LNCaP clone FGC (cell line): ENCODE measurements around the gene LYSET.
"Not testable (repeated sequence)": the region's sequence is repeated elsewhere in the genome, so short reads cannot be mapped to it uniquely, and the experiment has no call there.

Experiments used
- DNase-seq: peaks from one replicate; pipeline ENCODE4 v3.0.0-alpha.2; 2011; ENCODE audit warnings: low read depth
- H3K4me3 ChIP-seq: 2 replicates; pipeline ENCODE4 v1.5.1; 2011; ENCODE audit warnings: mild to moderate bottlenecking, low read depth, low read length, control low read depth
- TF ChIP-seq, protein P1 (sequence below): IDR thresholded peaks from 2 replicates; pipeline ENCODE4 v1.5.1; 2012; ENCODE audit warnings: mild to moderate bottlenecking; ENCODE audit not compliant: control insufficient read depth, insufficient read depth; ENCODE audit errors: extremely low read depth

LYSET gene

DNA sequence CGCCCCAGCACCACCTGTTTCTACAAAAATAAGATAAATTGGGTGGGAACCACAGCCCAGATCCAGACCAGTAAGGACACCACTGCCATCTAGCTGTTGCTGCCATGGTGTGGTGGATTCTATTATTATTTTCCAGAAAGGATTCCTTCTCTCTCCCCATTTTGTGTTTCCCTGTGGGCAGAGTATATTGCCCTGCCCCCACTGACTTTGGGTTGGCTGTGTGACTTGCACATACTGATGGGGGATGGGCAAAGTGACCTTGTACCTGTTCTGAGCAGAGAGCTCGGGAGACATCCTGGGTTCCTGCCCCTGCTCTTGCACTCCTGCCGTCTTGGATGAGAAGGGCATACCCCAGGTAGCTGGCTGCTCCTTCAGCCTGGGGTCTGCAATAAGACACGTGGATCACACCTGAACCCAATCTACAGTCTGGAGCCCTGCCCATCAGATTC lies 24.7 kb upstream of the LYSET start:
- no peak overlapping the region for H3K4me3 ChIP-seq
- DNase-seq = no peak
- TF ChIP-seq, protein P1, sequence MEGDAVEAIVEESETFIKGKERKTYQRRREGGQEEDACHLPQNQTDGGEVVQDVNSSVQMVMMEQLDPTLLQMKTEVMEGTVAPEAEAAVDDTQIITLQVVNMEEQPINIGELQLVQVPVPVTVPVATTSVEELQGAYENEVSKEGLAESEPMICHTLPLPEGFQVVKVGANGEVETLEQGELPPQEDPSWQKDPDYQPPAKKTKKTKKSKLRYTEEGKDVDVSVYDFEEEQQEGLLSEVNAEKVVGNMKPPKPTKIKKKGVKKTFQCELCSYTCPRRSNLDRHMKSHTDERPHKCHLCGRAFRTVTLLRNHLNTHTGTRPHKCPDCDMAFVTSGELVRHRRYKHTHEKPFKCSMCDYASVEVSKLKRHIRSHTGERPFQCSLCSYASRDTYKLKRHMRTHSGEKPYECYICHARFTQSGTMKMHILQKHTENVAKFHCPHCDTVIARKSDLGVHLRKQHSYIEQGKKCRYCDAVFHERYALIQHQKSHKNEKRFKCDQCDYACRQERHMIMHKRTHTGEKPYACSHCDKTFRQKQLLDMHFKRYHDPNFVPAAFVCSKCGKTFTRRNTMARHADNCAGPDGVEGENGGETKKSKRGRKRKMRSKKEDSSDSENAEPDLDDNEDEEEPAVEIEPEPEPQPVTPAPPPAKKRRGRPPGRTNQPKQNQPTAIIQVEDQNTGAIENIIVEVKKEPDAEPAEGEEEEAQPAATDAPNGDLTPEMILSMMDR = peak; percentile 62

DNA sequence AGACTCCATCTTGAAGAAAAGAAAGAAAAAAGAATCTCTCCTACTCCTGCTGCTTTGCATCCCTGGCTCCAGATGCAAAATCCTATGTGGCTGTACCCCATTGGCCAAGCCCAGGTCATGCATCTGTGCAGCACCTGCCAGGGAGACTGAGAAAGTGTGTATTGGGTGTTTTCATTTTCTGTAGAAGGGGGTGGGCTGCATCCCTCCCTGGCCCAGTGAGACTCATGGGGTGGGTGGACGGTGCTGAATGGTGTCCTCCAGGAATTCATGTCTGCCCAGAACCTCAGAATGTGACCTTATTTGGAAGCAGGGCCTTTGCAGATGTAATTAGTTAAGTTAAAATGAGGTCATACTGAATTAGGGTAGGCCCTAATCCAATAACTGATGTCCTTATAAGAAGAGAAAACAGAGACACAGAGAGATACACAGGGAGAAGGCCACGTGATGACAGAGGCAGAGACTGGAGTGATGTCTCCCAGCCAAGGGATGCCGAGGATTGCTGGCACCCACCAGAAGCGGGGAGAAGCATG lies 23.6 kb upstream of the LYSET start:
- TF ChIP-seq, protein P1 = no peak
- no peak for DNase-seq
- H3K4me3 ChIP-seq = no peak overlapping the region

DNA sequence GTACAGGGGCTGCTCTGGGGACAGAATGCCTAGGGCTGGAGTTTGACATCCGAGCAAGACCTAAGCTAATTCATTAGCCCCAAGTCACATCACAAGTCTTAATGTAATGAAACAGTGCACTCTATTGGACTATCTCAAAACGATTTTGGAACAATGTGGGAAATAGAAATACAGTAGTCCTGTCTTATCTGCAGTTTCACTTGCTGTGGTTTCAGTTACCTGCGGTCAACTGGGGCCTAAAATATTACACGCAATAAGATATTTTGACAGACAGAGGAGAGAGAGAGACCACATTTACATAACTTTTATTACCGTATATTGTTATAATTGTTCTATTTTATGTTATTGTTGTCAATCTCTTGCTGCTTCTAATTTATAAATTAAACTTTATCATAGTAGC lies 21.6 kb upstream of the LYSET start:
- no peak for DNase-seq
- TF ChIP-seq, protein P1 = no peak
- no peak overlapping the region for H3K4me3 ChIP-seq

DNA sequence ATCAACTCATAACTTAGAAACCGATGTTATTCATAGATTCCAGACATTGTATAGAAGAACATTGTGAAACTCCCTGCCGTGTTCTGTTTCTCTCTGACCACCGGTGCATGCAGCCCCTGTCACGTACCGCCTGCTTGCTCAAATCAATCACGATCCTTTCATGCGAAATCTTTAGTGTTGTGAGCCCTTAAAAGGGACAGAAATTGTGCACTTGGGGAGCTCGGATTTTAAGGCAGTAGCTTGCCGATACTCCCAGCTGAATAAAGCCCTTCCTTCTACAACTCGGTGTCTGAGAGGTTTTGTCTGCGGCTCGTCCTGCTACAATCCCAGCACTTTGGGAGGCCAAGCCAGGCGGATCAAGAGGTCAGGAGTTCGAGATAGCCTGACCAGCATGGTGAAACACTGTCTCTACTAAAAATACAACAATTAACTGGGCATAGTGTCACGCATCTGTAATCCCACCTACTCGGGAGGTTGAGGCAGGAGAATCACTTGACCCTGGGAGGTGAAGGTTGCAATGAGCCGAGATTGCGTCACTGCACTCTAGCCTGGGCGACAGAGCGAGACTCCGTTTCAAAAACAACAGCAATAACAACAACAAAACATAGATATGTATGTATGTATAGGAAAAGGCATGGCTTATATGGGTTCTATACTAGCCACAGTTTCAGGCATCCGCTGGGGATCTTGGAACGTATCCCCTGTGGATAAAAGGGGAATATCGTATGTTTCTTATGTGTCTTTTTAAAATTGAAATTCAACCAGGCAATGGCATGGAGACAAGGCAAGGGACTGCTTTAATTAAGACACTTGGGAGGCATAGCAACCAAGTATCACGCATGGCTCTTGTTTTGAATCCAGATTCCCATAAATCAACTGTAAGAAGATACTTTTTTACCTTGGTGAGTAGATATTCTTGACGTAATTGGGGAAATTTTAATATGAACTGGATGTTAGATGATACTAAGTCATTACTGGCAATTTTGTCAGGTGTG lies 19.5 kb upstream of the LYSET start:
- not testable (repeated sequence) for DNase-seq, H3K4me3 ChIP-seq

DNA sequence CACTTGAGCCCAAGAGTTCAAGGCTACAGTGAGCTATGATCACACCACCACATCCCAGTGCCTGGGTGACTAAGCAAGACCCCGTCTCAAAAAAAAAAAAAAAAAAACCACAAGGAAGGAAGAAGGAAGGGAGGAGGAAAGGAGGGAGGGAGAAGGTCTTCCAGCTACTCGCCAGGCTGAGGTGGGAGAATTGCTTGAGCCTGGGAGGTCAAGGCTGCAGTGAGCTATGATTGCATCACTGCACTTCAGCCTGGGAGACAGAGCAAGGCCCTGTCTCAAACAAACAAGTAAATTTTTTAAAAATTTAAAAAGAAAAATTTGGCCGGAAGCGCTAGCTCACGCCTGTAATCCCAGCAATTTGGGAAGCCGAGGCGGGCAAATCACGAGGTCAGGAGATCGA lies 16.5 kb upstream of the LYSET start:
- H3K4me3 ChIP-seq, DNase-seq: not testable (repeated sequence)

DNA sequence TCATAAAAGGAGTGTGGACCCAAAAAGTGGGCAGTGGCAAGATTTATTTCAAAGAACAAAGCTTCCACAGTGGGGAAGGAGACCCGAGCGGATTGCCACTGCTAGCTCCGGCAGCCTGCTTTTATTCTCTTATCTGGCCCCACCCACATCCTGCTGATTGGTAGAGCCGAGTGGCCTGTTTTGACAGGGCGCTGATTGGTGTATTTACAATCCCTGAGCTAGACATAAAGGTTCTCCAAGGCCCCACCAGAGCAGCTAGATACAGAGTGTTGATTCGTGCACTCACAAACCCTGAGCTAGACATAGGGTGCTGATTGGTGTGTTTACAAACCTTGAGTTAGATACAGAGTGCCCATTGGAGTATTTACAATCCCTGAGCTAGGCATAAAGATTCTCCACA lies 15.5 kb upstream of the LYSET start:
- H3K4me3 ChIP-seq, DNase-seq: not testable (repeated sequence)

DNA sequence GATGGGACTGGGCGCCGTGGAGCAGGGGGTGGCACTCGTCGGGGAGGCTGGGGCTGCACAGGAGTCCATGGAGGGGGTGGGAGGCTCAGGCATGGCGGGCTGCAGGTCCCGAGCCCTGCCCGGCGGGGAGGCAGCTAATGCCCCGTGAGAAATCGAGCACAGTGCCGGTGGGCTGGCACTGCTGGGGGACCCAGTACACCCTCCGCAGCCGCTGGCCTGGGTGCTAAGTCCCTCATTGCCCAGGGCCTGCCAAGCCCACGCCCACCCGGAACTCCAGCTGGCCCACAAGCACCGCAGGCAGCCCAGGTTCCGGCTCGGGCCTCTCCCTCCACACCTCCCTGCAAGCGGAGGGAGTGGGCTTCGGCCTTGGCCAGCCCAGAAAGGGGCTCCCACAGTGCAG lies 15.0 kb upstream of the LYSET start:
- H3K4me3 ChIP-seq, DNase-seq: not testable (repeated sequence)

DNA sequence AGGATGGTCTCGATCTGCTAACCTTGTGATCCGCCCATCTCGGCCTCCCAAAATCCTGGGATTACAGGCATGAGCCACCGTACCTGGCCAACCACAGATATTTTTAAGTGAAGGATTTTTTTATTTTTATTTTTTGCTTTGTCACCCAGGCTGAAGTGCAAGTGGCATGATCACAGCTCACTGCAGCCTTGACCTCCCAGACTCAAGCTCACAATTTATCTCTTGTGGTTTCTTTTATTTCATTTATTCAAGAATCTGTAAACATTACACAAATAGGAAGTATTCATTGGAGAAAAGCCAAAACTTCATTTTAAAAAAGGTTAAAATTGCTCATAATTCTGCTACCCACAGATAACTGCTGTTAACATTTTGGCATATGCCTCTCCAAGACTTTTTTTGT lies 13.7 kb upstream of the LYSET start:
- TF ChIP-seq, protein P1 = no peak
- no peak overlapping the region for H3K4me3 ChIP-seq

DNA sequence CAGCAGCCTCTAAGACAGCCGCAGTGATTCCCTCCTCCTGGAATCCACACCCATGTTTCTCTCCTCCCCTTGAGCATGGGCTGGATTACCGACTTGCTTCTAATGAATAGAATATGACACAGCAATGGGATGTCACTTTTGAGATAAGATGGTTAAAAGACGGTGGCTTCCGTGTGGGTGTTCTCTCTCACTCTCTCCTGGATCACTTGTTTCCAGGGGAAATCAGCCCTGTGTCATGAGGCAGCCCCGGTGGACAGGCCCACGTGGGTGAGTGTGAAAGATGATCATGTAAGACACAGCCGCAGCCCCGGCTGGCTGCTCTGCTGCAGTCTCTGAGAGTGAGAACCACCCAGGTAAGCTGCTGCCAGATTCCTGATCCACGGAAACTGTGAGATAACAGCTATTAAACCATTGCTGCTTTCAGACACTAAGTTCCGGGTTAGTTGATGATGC lies 11.1 kb upstream of the LYSET start:
- TF ChIP-seq, protein P1 = no peak
- H3K4me3 ChIP-seq = no peak overlapping the region
- no peak for DNase-seq

More for the DNA sequence above, 13.7 kb upstream of the LYSET start:
- DNase-seq = no peak

DNA sequence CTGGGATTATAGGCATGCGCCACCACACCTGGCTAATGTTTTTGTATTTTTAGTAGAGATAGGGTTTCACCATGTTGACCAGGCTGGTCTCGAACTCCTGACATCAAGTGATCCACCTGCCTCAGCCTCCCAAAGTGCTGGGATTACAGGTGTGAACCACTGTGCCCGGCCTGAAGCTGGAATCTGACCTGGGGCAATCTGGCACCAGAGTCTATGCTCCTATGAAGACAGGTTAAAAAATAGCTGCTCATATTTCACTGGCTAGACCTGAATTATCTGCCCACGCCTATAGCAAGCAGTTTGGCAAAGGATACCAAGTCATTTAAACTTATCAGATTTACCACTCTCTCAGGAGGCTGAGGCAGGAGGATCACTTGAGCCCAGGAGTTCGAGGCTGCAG lies 10.4 kb upstream of the LYSET start:
- not testable (repeated sequence) for DNase-seq, H3K4me3 ChIP-seq
